Osteocyte (in vitro differentiated cells): ENCODE measurements around the gene ARHGDIB. TPM values are rescaled to one million over a fixed set of nuclear protein-coding genes. Genes with fewer than 3 reads are reported as not detected.

Experiments used
- DNase-seq: peaks from one replicate; pipeline ENCODE4 v3.0.0; 2021; ENCODE audit warnings: mixed read lengths; ENCODE audit not compliant: unreplicated experiment; ENCODE audit errors: extremely low spot score
- H3K27ac Mint-ChIP-seq: one replicate; pipeline ENCODE4 v1.8.0; 2021; ENCODE audit warnings: mild to moderate bottlenecking, mixed read lengths; ENCODE audit not compliant: unreplicated experiment
- H3K27me3 Mint-ChIP-seq: one replicate; pipeline ENCODE4 v1.8.0; 2021; ENCODE audit warnings: mixed read lengths; ENCODE audit not compliant: unreplicated experiment
- H3K36me3 Mint-ChIP-seq: one replicate; pipeline ENCODE4 v1.8.0; 2021; ENCODE audit warnings: mixed read lengths; ENCODE audit not compliant: unreplicated experiment
- H3K4me1 Mint-ChIP-seq: one replicate; pipeline ENCODE4 v1.8.0; 2021; ENCODE audit warnings: mixed read lengths; ENCODE audit not compliant: unreplicated experiment
- H3K4me3 Mint-ChIP-seq: one replicate; pipeline ENCODE4 v1.8.0; 2021; ENCODE audit warnings: mild to moderate bottlenecking, moderate library complexity, mixed read lengths; ENCODE audit not compliant: unreplicated experiment
- H3K9me3 Mint-ChIP-seq: one replicate; pipeline ENCODE4 v1.8.0; 2021; ENCODE audit warnings: mixed read lengths; ENCODE audit not compliant: unreplicated experiment
- CTCF ChIP-seq: fragments of 200-600 bp; sonication (generic); IDR thresholded peaks from 2 replicates; pipeline ENCODE4 v1.5.0; 2021; ENCODE audit warnings: antibody characterized with exemption, mild to moderate bottlenecking, moderate library complexity
- total RNA-seq: library from RNA; stranded (reverse); gene quantifications from 2 replicates; pipeline ENCODE4 v1.2.1, GENCODE V29; 2021

ARHGDIB gene
- total RNA-seq, 1 donor from 2014 or later: 14.4 TPM

GRCh38 chr12:14962797-14963196 lies 1.4 kb upstream of the ARHGDIB start:
- no peaks in the 10 kb centered on the region for H3K36me3 Mint-ChIP-seq
- peaks cover 43% of the 10 kb centered on the region for H3K4me1 Mint-ChIP-seq

GRCh38 chr12:14962153-14962539 lies 745 bp upstream of the ARHGDIB start:
- peaks cover 50% of the 10 kb centered on the region for H3K4me1 Mint-ChIP-seq
- no peak overlapping the region for H3K4me3 Mint-ChIP-seq
- H3K36me3 Mint-ChIP-seq: no peaks in the 10 kb centered on the region
- H3K27me3 Mint-ChIP-seq: no peaks in the 10 kb centered on the region
- no peak overlapping the region for H3K27ac Mint-ChIP-seq
- H3K9me3 Mint-ChIP-seq: no peaks in the 10 kb centered on the region
- no peak for DNase-seq
- no peak for TF ChIP-seq CTCF

More at GRCh38 chr12:14962797-14963196, 1.4 kb upstream of the ARHGDIB start:
- Mint-ChIP-seq H3K27me3 (no peaks in the 10 kb centered on the region), H3K27ac (no peak overlapping the region), H3K4me3 (no peak overlapping the region), H3K9me3 (no peaks in the 10 kb centered on the region)
- no peak for DNase-seq
- no peak for TF ChIP-seq CTCF

GRCh38 chr12:14960548-14961465 lies 594 bp downstream of the ARHGDIB start:
- TF ChIP-seq CTCF: no peak
- H3K4me1 Mint-ChIP-seq: peaks cover 50% of the 10 kb centered on the region
- H3K36me3 Mint-ChIP-seq: no peaks in the 10 kb centered on the region
- H3K27ac Mint-ChIP-seq: peak overlapping the region; percentile 78
- DNase-seq: no peak
- no peaks in the 10 kb centered on the region for H3K27me3 Mint-ChIP-seq
- no peaks in the 10 kb centered on the region for H3K9me3 Mint-ChIP-seq
- H3K4me3 Mint-ChIP-seq: peak overlapping the region; percentile 57

GRCh38 chr12:14959916-14960496 lies 1.4 kb downstream of the ARHGDIB start:
- Mint-ChIP-seq H3K27me3 (no peaks in the 10 kb centered on the region), H3K36me3 (no peaks in the 10 kb centered on the region), H3K27ac (peak overlapping the region; percentile 78), H3K9me3 (no peaks in the 10 kb centered on the region), H3K4me3 (no peak overlapping the region), H3K4me1 (peaks cover 45% of the 10 kb centered on the region)
- no peak for DNase-seq
- TF ChIP-seq CTCF: no peak

GRCh38 chr12:14959463-14959862 lies 1.9 kb downstream of the ARHGDIB start:
- Mint-ChIP-seq H3K27ac (peak overlapping the region; percentile 48), H3K4me3 (no peak overlapping the region), H3K4me1 (peaks cover 45% of the 10 kb centered on the region)

More at GRCh38 chr12:14959463-14959862, 1.9 kb downstream of the ARHGDIB start:
- no peaks in the 10 kb centered on the region for H3K9me3 Mint-ChIP-seq
- no peak for DNase-seq
- H3K27me3 Mint-ChIP-seq: no peaks in the 10 kb centered on the region
- no peak for TF ChIP-seq CTCF
- no peaks in the 10 kb centered on the region for H3K36me3 Mint-ChIP-seq
